Mucosa of rectum (tissue), 2 donors: ENCODE measurements around the gene FTL.
"Not testable (repeated sequence)": the region's sequence is repeated elsewhere in the genome, so short reads cannot be mapped to it uniquely, and the experiment has no call there.

ENCODE experiments used
- H3K27ac ChIP-seq, 2 donors: one replicate each; pipeline ENCODE4 v1.7.0; 2013; ENCODE audit warnings: inconsistent platforms in 2 of 2, low read depth in 2 of 2, low read length in 2 of 2
- H3K27me3 ChIP-seq, 2 donors: one replicate each; pipeline ENCODE4 v1.7.0; 2013; ENCODE audit warnings: low read length in 2 of 2; ENCODE audit not compliant: control insufficient read depth in 2 of 2, insufficient read depth in 2 of 2
- H3K36me3 ChIP-seq, 2 donors: one replicate each; pipeline ENCODE4 v1.7.0; 2013; ENCODE audit warnings: low read length in 2 of 2; ENCODE audit not compliant: control insufficient read depth in 2 of 2, insufficient read depth in 2 of 2
- H3K4me1 ChIP-seq, 2 donors: one replicate each; pipeline ENCODE4 v1.7.0; 2013; ENCODE audit warnings: low read length in 2 of 2, mild to moderate bottlenecking in 1 of 2; ENCODE audit not compliant: control insufficient read depth in 2 of 2, insufficient read depth in 2 of 2
- H3K4me3 ChIP-seq, 2 donors: one replicate each; pipeline ENCODE4 v1.7.0; 2013; ENCODE audit warnings: low read length in 2 of 2
- H3K9ac ChIP-seq, 2 donors: one replicate each; pipeline ENCODE4 v1.7.0; 2013; ENCODE audit warnings: low read length in 2 of 2, low read depth in 1 of 2, mild to moderate bottlenecking in 1 of 2
- H3K9me3 ChIP-seq, 2 donors: one replicate each; pipeline ENCODE4 v1.7.0; 2013; ENCODE audit warnings: low read length in 2 of 2; ENCODE audit not compliant: control insufficient read depth in 2 of 2
- donor health status: healthy.
- donor health status: Normal muscosa, but diverticular disease.

Gene FTL

GRCh38 chr19:48925890-48926289 lies 39.2 kb upstream of the FTL start:
- H3K27me3 ChIP-seq, H3K9me3 ChIP-seq, H3K36me3 ChIP-seq, H3K9ac ChIP-seq, H3K27ac ChIP-seq, H3K4me1 ChIP-seq, H3K4me3 ChIP-seq: not testable (repeated sequence)

- Histone ChIP-seq H3K36me3 (no peaks in the 10 kb centered on the region), H3K9ac (no peak overlapping the region), H3K27ac (no peak overlapping the region), H3K4me1 (peaks cover 0 to 2% of the 10 kb centered on the region in 2 donors), H3K9me3 (no peaks in the 10 kb centered on the region), H3K27me3 (no peaks in the 10 kb centered on the region), H3K4me3 (no peak overlapping the region)
These were observed 38.2 kb upstream of the FTL start for GRCh38 chr19:48926909-48927308.

- not testable (repeated sequence) for H3K27ac ChIP-seq, H3K36me3 ChIP-seq, H3K9me3 ChIP-seq, H3K4me3 ChIP-seq, H3K4me1 ChIP-seq, H3K9ac ChIP-seq, H3K27me3 ChIP-seq
These were observed 37.4 kb upstream of the FTL start for GRCh38 chr19:48927692-48928091.

- H3K27ac ChIP-seq = no peak overlapping the region
- H3K36me3 ChIP-seq = no peaks in the 10 kb centered on the region
- peaks cover 0 to 2% of the 10 kb centered on the region in 2 donors for H3K27me3 ChIP-seq
- H3K4me1 ChIP-seq = peaks cover 5 to 6% of the 10 kb centered on the region in 2 donors
- no peak overlapping the region for H3K4me3 ChIP-seq
- no peak overlapping the region for H3K9ac ChIP-seq
- no peaks in the 10 kb centered on the region for H3K9me3 ChIP-seq
These were observed 36.7 kb upstream of the FTL start for GRCh38 chr19:48928164-48929025.

GRCh38 chr19:48933382-48933932 lies 31.7 kb upstream of the FTL start, which contains the start of gene DHDH:
DHDH (plus strand) TSS chr19:48933699; CDS start chr19:48933722, 23 bp downstream.
- no peak within 1 kb of the TSS for H3K9ac ChIP-seq
- peaks cover 0 to 2% of the 10 kb centered on the region in 2 donors for H3K27me3 ChIP-seq
- no peaks in the 10 kb centered on the region for H3K36me3 ChIP-seq
- H3K27ac ChIP-seq = no peak within 1 kb of the TSS
- peak within 1 kb of the TSS; percentile 49 to 64 for H3K4me3 ChIP-seq
- peaks cover 9 to 10% of the 10 kb centered on the region in 2 donors for H3K4me1 ChIP-seq
- no peaks in the 10 kb centered on the region for H3K9me3 ChIP-seq

- Histone ChIP-seq H3K9me3 (no peaks in the 10 kb centered on the region), H3K36me3 (no peaks in the 10 kb centered on the region), H3K9ac (no peak overlapping the region), H3K27ac (no peak overlapping the region), H3K27me3 (peaks cover 0 to 2% of the 10 kb centered on the region in 2 donors), H3K4me1 (peaks cover 9% of the 10 kb centered on the region in 2 donors), H3K4me3 (no peak overlapping the region)
These were observed 30.3 kb upstream of the FTL start for GRCh38 chr19:48934837-48935236.

GRCh38 chr19:48935864-48936263 lies 29.2 kb upstream of the FTL start:
- no peaks in the 10 kb centered on the region for H3K36me3 ChIP-seq
- H3K27me3 ChIP-seq = peaks cover 0 to 2% of the 10 kb centered on the region in 2 donors
- H3K4me3 ChIP-seq = no peak overlapping the region
- no peak overlapping the region for H3K27ac ChIP-seq
- H3K9ac ChIP-seq = no peak overlapping the region
- no peaks in the 10 kb centered on the region for H3K9me3 ChIP-seq
- peaks cover 9% of the 10 kb centered on the region in 2 donors for H3K4me1 ChIP-seq

GRCh38 chr19:48938256-48938655 lies 26.9 kb upstream of the FTL start:
- H3K27me3 ChIP-seq = no peaks in the 10 kb centered on the region
- H3K36me3 ChIP-seq = no peaks in the 10 kb centered on the region
- H3K9me3 ChIP-seq = peaks cover 0 to 3% of the 10 kb centered on the region in 2 donors
- H3K9ac ChIP-seq = no peak overlapping the region
- no peak overlapping the region for H3K27ac ChIP-seq
- no peak overlapping the region for H3K4me3 ChIP-seq
- peaks cover 5 to 6% of the 10 kb centered on the region in 2 donors for H3K4me1 ChIP-seq

- Histone ChIP-seq H3K9me3 (peaks cover 0 to 3% of the 10 kb centered on the region in 2 donors), H3K36me3 (no peaks in the 10 kb centered on the region), H3K4me3 (no peak overlapping the region), H3K27me3 (no peaks in the 10 kb centered on the region), H3K4me1 (no peaks in the 10 kb centered on the region), H3K27ac (no peak overlapping the region), H3K9ac (no peak overlapping the region)
These were observed 24.2 kb upstream of the FTL start for GRCh38 chr19:48940902-48941301.

- Histone ChIP-seq H3K27me3 (no peaks in the 10 kb centered on the region), H3K36me3 (no peaks in the 10 kb centered on the region), H3K4me1 (no peaks in the 10 kb centered on the region), H3K9me3 (peaks cover 0 to 3% of the 10 kb centered on the region in 2 donors), H3K27ac (no peak overlapping the region), H3K4me3 (no peak overlapping the region), H3K9ac (no peak overlapping the region)
These were observed 22.0 kb upstream of the FTL start for GRCh38 chr19:48943081-48943480.
